Left ventricle myocardium inferior (tissue), 1 donor: ENCODE measurements around the gene STRBP. TPM values are rescaled to one million over a fixed set of nuclear protein-coding genes. Genes with fewer than 3 reads are reported as not detected.

Experiments
- DNase-seq: peaks from one replicate; pipeline ENCODE4 v3.0.0-alpha.2; 2020
- H3K27ac ChIP-seq: fragments of 200-600 bp; replicated peaks from 2 replicates; pipeline ENCODE4 v1.8.0; 2021
- H3K27me3 ChIP-seq: fragments of 200-600 bp; 2 replicates; pipeline ENCODE4 v1.8.0; 2021; ENCODE audit warnings: low read depth
- H3K36me3 ChIP-seq: fragments of 200-600 bp; 2 replicates; pipeline ENCODE4 v1.8.0; 2021
- H3K4me1 ChIP-seq: fragments of 200-600 bp; 2 replicates; pipeline ENCODE4 v1.8.0; 2021
- H3K4me3 ChIP-seq: fragments of 200-600 bp; 2 replicates; pipeline ENCODE4 v1.8.0; 2021; ENCODE audit warnings: mild to moderate bottlenecking, moderate library complexity
- H3K9me3 ChIP-seq: fragments of 200-600 bp; replicated peaks from 2 replicates; pipeline ENCODE4 v1.8.0; 2021
- intact Hi-C: fragments of 100-400 bp; cut with micrococcal nuclease; formaldehyde crosslinking; loops from one replicate; pipeline ENCODE4 v1.11.0; 2022
- total RNA-seq: library from RNA; stranded (reverse); fragmentation: NEBNext Ultra II Directional; extraction: Animal tissue kit (Norgen Biotek cat#: 25700); gene quantifications from one replicate; pipeline ENCODE4 v1.2.1, GENCODE V29; 2021
- TF ChIP-seq, protein P1 (sequence below): fragments of 200-600 bp; IDR thresholded peaks from 2 replicates; pipeline ENCODE4 v1.8.0; 2021; ENCODE audit warnings: antibody characterized with exemption, mild to moderate bottlenecking, borderline replicate concordance
- donor health status: DM: no; HTN: yes; CAD: no; lungs with severe emphysema.

Gene STRBP
- total RNA-seq, 1 donor from 2014 or later: 26.4 TPM

DNA sequence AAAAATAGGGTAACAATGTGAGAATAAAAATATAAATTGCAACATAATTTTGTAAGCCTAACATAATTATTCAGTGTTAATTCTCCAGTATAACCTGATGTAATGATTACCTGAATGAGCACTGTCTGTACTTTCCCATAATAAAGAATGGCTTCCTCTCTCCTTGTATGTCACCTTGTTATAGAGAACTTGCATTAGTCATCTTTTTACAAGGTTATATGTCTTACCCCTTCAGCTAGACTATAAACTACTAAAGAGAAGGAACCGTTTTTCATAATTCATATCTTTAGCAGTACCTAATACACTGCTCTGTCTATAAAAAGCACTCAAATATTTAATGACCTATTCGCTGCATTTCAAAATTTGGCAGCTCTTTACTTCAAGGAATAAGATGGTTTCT is 19.8 kb downstream of the STRBP start:
- H3K4me1 ChIP-seq: peaks cover 11% of the 10 kb centered on the region
- no peak for DNase-seq
- no peak overlapping the region for H3K4me3 ChIP-seq
- TF ChIP-seq, protein P1, sequence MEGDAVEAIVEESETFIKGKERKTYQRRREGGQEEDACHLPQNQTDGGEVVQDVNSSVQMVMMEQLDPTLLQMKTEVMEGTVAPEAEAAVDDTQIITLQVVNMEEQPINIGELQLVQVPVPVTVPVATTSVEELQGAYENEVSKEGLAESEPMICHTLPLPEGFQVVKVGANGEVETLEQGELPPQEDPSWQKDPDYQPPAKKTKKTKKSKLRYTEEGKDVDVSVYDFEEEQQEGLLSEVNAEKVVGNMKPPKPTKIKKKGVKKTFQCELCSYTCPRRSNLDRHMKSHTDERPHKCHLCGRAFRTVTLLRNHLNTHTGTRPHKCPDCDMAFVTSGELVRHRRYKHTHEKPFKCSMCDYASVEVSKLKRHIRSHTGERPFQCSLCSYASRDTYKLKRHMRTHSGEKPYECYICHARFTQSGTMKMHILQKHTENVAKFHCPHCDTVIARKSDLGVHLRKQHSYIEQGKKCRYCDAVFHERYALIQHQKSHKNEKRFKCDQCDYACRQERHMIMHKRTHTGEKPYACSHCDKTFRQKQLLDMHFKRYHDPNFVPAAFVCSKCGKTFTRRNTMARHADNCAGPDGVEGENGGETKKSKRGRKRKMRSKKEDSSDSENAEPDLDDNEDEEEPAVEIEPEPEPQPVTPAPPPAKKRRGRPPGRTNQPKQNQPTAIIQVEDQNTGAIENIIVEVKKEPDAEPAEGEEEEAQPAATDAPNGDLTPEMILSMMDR: no peak
- intact Hi-C loops: no loop called here
- no peaks in the 10 kb centered on the region for H3K36me3 ChIP-seq
- no peak overlapping the region for H3K27ac ChIP-seq
- peaks cover 5% of the 10 kb centered on the region for H3K9me3 ChIP-seq
- H3K27me3 ChIP-seq: no peaks in the 10 kb centered on the region

DNA sequence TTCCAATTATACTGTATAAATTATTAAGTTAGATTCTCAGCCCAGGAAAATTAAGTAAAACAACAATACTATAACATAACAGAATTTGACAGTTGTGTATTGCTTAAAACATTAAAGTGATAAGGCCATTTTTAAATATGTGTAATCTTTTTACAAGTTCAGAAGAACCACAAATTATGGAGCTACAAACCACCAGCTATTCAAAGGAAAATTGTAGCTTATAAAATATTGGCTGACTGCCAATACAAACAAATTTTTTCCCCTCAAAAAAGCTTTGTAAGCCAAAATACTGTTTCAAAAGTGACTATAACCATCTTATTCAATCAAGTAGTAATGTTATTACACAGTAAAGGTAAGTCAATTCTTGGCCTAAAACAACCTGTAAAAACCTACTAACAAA is 21.9 kb downstream of the STRBP start:
- Histone ChIP-seq H3K4me1 (peaks cover 5% of the 10 kb centered on the region), H3K36me3 (no peaks in the 10 kb centered on the region), H3K4me3 (no peak overlapping the region), H3K27me3 (no peaks in the 10 kb centered on the region), H3K27ac (no peak overlapping the region), H3K9me3 (no peaks in the 10 kb centered on the region)
- intact Hi-C loops: no loop called here
- no peak for DNase-seq
- TF ChIP-seq, protein P1: no peak

DNA sequence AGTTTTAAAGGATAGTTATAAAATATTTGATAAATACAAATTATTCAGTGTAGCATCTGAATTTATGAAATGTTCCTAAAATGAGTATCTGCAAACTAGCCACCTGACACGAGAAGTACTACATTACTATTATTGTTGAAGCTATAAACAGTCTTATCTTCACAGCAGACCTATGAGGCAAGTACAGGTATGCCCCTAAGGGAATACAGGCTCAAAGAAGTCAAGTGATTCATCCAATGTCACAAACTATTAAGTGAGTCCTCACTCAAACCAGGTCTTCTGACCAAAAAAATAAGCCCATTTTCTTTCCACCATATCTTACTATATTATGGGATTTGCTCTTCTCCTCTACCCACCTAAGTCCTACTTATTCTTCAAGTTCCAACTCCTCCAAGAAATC is 28.7 kb downstream of the STRBP start:
- Histone ChIP-seq H3K4me3 (no peak overlapping the region), H3K9me3 (no peaks in the 10 kb centered on the region), H3K27ac (no peak overlapping the region), H3K27me3 (no peaks in the 10 kb centered on the region), H3K4me1 (peaks cover 12% of the 10 kb centered on the region), H3K36me3 (no peaks in the 10 kb centered on the region)
- TF ChIP-seq, protein P1: no peak
- DNase-seq: no peak
- intact Hi-C loops: no loop called here

DNA sequence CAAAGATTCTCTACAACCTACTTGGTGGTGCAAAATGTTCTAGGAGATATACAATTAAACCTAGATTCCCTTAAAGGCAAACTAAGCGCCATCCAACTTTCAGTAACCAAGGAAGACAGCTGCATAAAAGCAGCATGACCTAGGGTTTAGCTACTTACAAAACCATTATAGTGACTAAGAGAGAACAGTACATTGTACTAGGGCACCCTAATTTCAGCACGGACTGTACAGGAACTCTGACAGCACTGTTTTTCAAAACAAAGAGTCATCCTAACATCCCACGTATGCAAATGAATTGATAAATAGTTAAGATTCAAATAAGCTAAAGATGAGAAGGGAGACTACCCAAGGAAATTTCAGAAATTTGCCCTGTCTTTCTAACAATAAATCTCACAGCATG is 30.0 kb downstream of the STRBP start:
- Histone ChIP-seq H3K4me3 (no peak overlapping the region), H3K36me3 (no peaks in the 10 kb centered on the region), H3K27me3 (no peaks in the 10 kb centered on the region), H3K27ac (no peak overlapping the region), H3K9me3 (no peaks in the 10 kb centered on the region), H3K4me1 (peaks cover 12% of the 10 kb centered on the region)
- DNase-seq: no peak
- TF ChIP-seq, protein P1: no peak
- intact Hi-C loops: no loop called here

DNA sequence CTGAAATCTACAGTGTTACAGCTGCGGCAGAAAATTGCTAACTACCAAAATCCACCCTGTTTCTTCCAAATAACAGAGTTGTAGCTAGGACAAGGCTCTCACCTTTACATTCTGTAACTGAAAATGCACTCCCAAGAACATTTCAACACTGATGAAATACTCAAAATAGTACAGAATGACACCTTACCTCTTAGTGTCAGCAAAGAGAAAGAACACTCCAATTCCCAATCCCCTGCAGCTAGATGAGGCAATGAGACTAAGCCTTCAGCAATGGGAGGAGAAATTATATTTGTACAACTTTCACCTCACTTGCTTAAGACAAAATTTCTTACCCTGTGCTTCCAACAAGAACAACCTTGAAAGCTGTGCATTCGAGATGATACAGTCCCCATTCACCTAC is 31.2 kb downstream of the STRBP start:
- Histone ChIP-seq H3K36me3 (no peaks in the 10 kb centered on the region), H3K4me3 (no peak overlapping the region), H3K27ac (no peak overlapping the region), H3K9me3 (no peaks in the 10 kb centered on the region), H3K4me1 (peaks cover 12% of the 10 kb centered on the region), H3K27me3 (no peaks in the 10 kb centered on the region)
- no peak for DNase-seq
- intact Hi-C loops: no loop called here
- TF ChIP-seq, protein P1: no peak

DNA sequence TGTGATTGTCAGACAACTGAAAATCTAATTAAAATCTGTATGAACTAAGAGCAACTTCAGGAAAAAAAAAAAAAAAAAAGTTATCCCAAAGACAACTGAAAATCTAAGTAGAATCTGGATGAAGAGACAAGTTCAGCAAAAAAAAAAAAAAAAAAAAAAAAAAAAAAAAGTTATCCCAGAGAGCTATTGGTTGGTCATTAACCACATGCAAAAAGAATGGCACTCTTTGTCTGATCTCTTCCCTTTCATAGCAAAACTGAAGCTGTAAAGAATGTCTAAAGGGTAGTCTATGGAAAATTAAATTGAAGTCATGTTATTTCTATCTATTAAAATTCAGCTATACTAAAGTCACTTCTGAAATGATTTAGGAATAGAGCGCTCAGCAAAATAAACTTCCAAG is 32.9 kb downstream of the STRBP start:
- TF ChIP-seq, protein P1: no peak
- Histone ChIP-seq H3K36me3 (no peaks in the 10 kb centered on the region), H3K9me3 (no peaks in the 10 kb centered on the region), H3K4me1 (peaks cover 12% of the 10 kb centered on the region), H3K27ac (no peak overlapping the region), H3K27me3 (no peaks in the 10 kb centered on the region), H3K4me3 (no peak overlapping the region)
- no peak for DNase-seq
- intact Hi-C loops: no loop called here
